A549 (cell line): Measurements from ENCODE around the gene TEF. TPM values are rescaled to one million over a fixed set of nuclear protein-coding genes. Genes with fewer than 3 reads are reported as not detected.

Source experiments
- ATAC-seq, 2 experiments: fragments of 200-7000 bp in 1 of 2; fragments of >200 bp in 1 of 2; cut with Nextera tagmentation in 1 of 2; cut with Tn5 transposase in 1 of 2; 3 replicates each; pipeline versions ENCODE4 v1.8.0 to v1.9.1; 2018 to 2020; ENCODE audit warnings: mild to moderate bottlenecking in 1 of 2, moderate library complexity in 1 of 2
- CTCF ChIA-PET: fragments of 300-600 bp; sonication (Branson Sonifier 250); formaldehyde crosslinking; extraction: SDS; loops from one replicate; lab custom pipeline; 2021; ENCODE audit warnings: antibody characterized with exemption, inconsistent platforms; lab: Yijun Ruan, JAX
- POLR2A ChIA-PET: fragments of 350-600 bp; formaldehyde crosslinking; extraction: SDS; loops from one replicate; lab custom pipeline; 2021; ENCODE audit warnings: antibody characterized with exemption, inconsistent platforms; lab: Yijun Ruan, JAX
- DNase-seq, 2 experiments: peaks; one replicate each; pipeline versions ENCODE4 v3.0.0 to v3.0.0-alpha.2; 2011 to 2016; ENCODE audit warnings: low read depth in 1 of 2, low spot score in 1 of 2
- FAIRE-seq: peaks from 2 replicates; lab custom pipeline; 2011; peaks lifted over from hg19 to GRCh38; lab: Jason Lieb, UNC
- H3K27ac ChIP-seq, 2 experiments: fragments of >200 bp; sonication (Bioruptor Twin); formaldehyde crosslinking; 3 replicates each; pipeline ENCODE4 v1.5.1; 2016 to 2017
- H3K4me1 ChIP-seq: fragments of >200 bp; sonication (Bioruptor Twin); formaldehyde crosslinking; 3 replicates; pipeline ENCODE4 v1.6.1; 2016
- H3K4me2 ChIP-seq: fragments of >200 bp; sonication (Bioruptor Twin); formaldehyde crosslinking; 3 replicates; pipeline ENCODE4 v1.6.1; 2016
- H3K4me3 ChIP-seq: fragments of >200 bp; sonication (Bioruptor Twin); formaldehyde crosslinking; 3 replicates; pipeline ENCODE4 v1.5.1; 2016
- H3K9me3 ChIP-seq: fragments of >200 bp; sonication (Bioruptor Twin); formaldehyde crosslinking; 3 replicates; pipeline ENCODE4 v1.6.1; 2016
- CBX8 ChIP-seq: fragments of 200-600 bp; sonication (generic); IDR thresholded peaks from 2 replicates; pipeline ENCODE4 v1.6.1; 2016
- CHD4 ChIP-seq: fragments of 200-600 bp; sonication (generic); IDR thresholded peaks from 2 replicates; pipeline ENCODE4 v1.6.1; 2016; ENCODE audit warnings: antibody characterized with exemption, mild to moderate bottlenecking, borderline replicate concordance
- CTCF ChIP-seq: fragments of >200 bp; sonication (Bioruptor Twin); formaldehyde crosslinking; IDR thresholded peaks from 3 replicates; pipeline ENCODE4 v1.5.1; 2016
- ESRRA ChIP-seq: fragments of 150-350 bp; IDR thresholded peaks from 2 replicates; pipeline ENCODE4 v1.6.1; 2014; ENCODE audit warnings: mild to moderate bottlenecking, low read length, borderline replicate concordance
- FOSB ChIP-seq: fragments of 250-450 bp; sonication (Bioruptor Pico); IDR thresholded peaks from 2 replicates; pipeline ENCODE4 v1.5.0; 2020; ENCODE audit warnings: mild to moderate bottlenecking, moderate library complexity
- HDAC2 ChIP-seq: fragments of 200-600 bp; sonication (generic); IDR thresholded peaks from 2 replicates; pipeline ENCODE4 v1.6.1; 2016
- HMGXB4 ChIP-seq: fragments of 250-450 bp; sonication (Bioruptor Pico); IDR thresholded peaks from 2 replicates; pipeline ENCODE4 v1.5.0; 2021; ENCODE audit warnings: mild to moderate bottlenecking, moderate library complexity, borderline replicate concordance
- HOXB5 ChIP-seq: fragments of 250-450 bp; sonication (Bioruptor Pico); IDR thresholded peaks from 2 replicates; pipeline ENCODE4 v1.5.0; 2020; ENCODE audit warnings: mild to moderate bottlenecking, moderate library complexity
- KDM1A ChIP-seq: fragments of 200-600 bp; sonication (generic); IDR thresholded peaks from 2 replicates; pipeline ENCODE4 v1.6.1; 2016; ENCODE audit warnings: low read depth, mild to moderate bottlenecking
- MAFK ChIP-seq: fragments of 450-650 bp; IDR thresholded peaks from 2 replicates; pipeline ENCODE4 v1.6.1; 2014; ENCODE audit not compliant: partially characterized antibody
- MAZ ChIP-seq: fragments of 150-350 bp; IDR thresholded peaks from 2 replicates; pipeline ENCODE4 v1.6.1; 2014; ENCODE audit warnings: antibody characterized with exemption, low read depth, low read length, borderline replicate concordance
- NFE2L2 ChIP-seq: fragments of 150-350 bp; conservative IDR thresholded peaks from 2 replicates; pipeline ENCODE4 v1.6.1; 2014; ENCODE audit warnings: low read length
- NR3C1 ChIP-seq: fragments of >200 bp; sonication (Bioruptor Twin); formaldehyde crosslinking; IDR thresholded peaks from 3 replicates; pipeline ENCODE4 v1.6.1; 2017
- PHF8 ChIP-seq: fragments of 200-600 bp; sonication (generic); IDR thresholded peaks from 2 replicates; pipeline ENCODE4 v1.6.1; 2016; ENCODE audit warnings: low read depth, mild to moderate bottlenecking, antibody characterized with exemption, moderate library complexity, borderline replicate concordance
- POLR2AphosphoS2 ChIP-seq: conservative IDR thresholded peaks from 2 replicates; pipeline ENCODE4 v1.6.1; 2012; ENCODE audit warnings: low read length, improper control_type of control experiment, inconsistent platforms
- RAD21 ChIP-seq, 2 experiments: fragments of >200 bp in 1 of 2; sonication (Bioruptor Twin) in 1 of 2; formaldehyde crosslinking in 1 of 2; IDR thresholded peaks in 1 of 2; conservative IDR thresholded peaks in 1 of 2; 2 replicates in 1 of 2; 3 replicates in 1 of 2; pipeline ENCODE4 v1.6.1; 2012 to 2018; ENCODE audit warnings: inconsistent platforms in 1 of 2
- REST ChIP-seq: fragments of 200-600 bp; sonication (generic); IDR thresholded peaks from 2 replicates; pipeline ENCODE4 v1.6.1; 2016; ENCODE audit warnings: antibody characterized with exemption, mild to moderate bottlenecking, moderate library complexity
- RNF2 ChIP-seq: fragments of 200-600 bp; sonication (generic); IDR thresholded peaks from 2 replicates; pipeline ENCODE4 v1.6.1; 2016; ENCODE audit warnings: low read depth, mild to moderate bottlenecking, antibody characterized with exemption, moderate library complexity, borderline replicate concordance
- SREBF2 ChIP-seq: fragments of 450-650 bp; IDR thresholded peaks from 2 replicates; pipeline ENCODE4 v1.6.1; 2014; ENCODE audit warnings: mild to moderate bottlenecking, moderate library complexity
- ZFP36 ChIP-seq: fragments of 450-650 bp; IDR thresholded peaks from 2 replicates; pipeline ENCODE4 v1.6.1; 2014; ENCODE audit warnings: borderline replicate concordance; ENCODE audit not compliant: partially characterized antibody
- ZNF302 ChIP-seq: fragments of 250-450 bp; sonication (Bioruptor Pico); IDR thresholded peaks from 2 replicates; pipeline ENCODE4 v1.9.0; 2021; ENCODE audit warnings: inconsistent platforms, mild to moderate bottlenecking, moderate library complexity
- WGBS: methylation state at CpG from one replicate; pipeline ENCODE4 v1.1.6; 2017; ENCODE audit errors: missing lambda C conversion rate; 5-methylcytosine and 5-hydroxymethylcytosine counted together
- polyA plus RNA-seq, 4 experiments: library from polyadenylated mRNA; depleted of rRNA in 3 of 4; stranded (reverse); fragments of >200 nt; fragmentation: RNase III in 1 of 4; extraction: RNeasy Plus Mini Kit Qiagen cat#74134 plus additional on column Dnase treatment in 1 of 4; gene quantifications; 2 replicates in 3 of 4; 3 replicates in 1 of 4; pipeline ENCODE4 v1.2.3, GENCODE V29; 2011 to 2017

Gene TEF
- polyA plus RNA-seq, 2 of the 4 experiments (the other 2 are of a cell fraction) = 1.4 to 2.8 TPM

- no peak for ATAC-seq
- no peak overlapping the region for H3K27ac ChIP-seq
- TF ChIP-seq RAD21 (conservative IDR thresholded peaks at IDR 0.05 in 1 of 2, IDR thresholded peaks at IDR 0.05 in 1 of 2) (no peak), HDAC2 (no peak), CHD4 (no peak), NFE2L2 (no peak)
- TF ChIP-seq, all 56 proteins: peak for 0
- CTCF ChIA-PET = no interaction called here
- no peak overlapping the region for H3K4me2 ChIP-seq
- POLR2A ChIA-PET = no interaction called here
- no peak overlapping the region for H3K4me3 ChIP-seq
- no peaks in the 10 kb centered on the region for H3K9me3 ChIP-seq
- 93% methylated on average over 3 of the region's 8 CpGs for whole genome bisulfite sequencing
- H3K4me1 ChIP-seq = no peaks in the 10 kb centered on the region
- DNase-seq (no peak), FAIRE-seq (no peak)
Measured at GRCh38 chr22:41341012-41341411, 40.7 kb upstream of the TEF start.

GRCh38 chr22:41341990-41342389 is 39.8 kb upstream of the TEF start:
- no peak overlapping the region for H3K4me2 ChIP-seq
- no peak overlapping the region for H3K4me3 ChIP-seq
- TF ChIP-seq ZNF302 (CRISPR knock-in tag) = no peak
- TF ChIP-seq CHD4 = no peak
- no peak for TF ChIP-seq MAZ
- TF ChIP-seq KDM1A = no peak
- TF ChIP-seq HDAC2 = no peak
- no peak for TF ChIP-seq HMGXB4
- TF ChIP-seq FOSB (CRISPR knock-in tag) = no peak
- TF ChIP-seq RNF2 = no peak
- no peak for TF ChIP-seq ESRRA
- TF ChIP-seq HOXB5 (CRISPR knock-in tag) = no peak
- no peak for TF ChIP-seq PHF8
- FAIRE-seq (no peak), ATAC-seq (no peak), DNase-seq (no peak)
- 95% methylated on average over 3 of the region's 3 CpGs for WGBS
- POLR2A ChIA-PET = interaction anchor here (0.7 kb wide), 1 partner anchor 56 kb away, joined by 8 read pairs; no protein-coding TSS in a partner anchor
- CTCF ChIA-PET = no interaction called here
- H3K27ac ChIP-seq = no peak overlapping the region
- no peaks in the 10 kb centered on the region for H3K9me3 ChIP-seq
- H3K4me1 ChIP-seq = no peaks in the 10 kb centered on the region

- ATAC-seq = no peak
- no peaks in the 10 kb centered on the region for H3K4me1 ChIP-seq
- no peak overlapping the region for H3K4me2 ChIP-seq
- 91% methylated on average over 6 of the region's 18 CpGs for WGBS
- no peak for FAIRE-seq
- TF ChIP-seq HDAC2 (no peak), MAFK (no peak), RNF2 (no peak), RAD21 (conservative IDR thresholded peaks at IDR 0.05 in 1 of 2, IDR thresholded peaks at IDR 0.05 in 1 of 2) (no peak), CBX8 (no peak), REST (no peak), POLR2AphosphoS2 (no peak), ZFP36 (no peak), FOSB (CRISPR knock-in tag) (no peak), CTCF (no peak), NR3C1 (no peak), SREBF2 (no peak)
- POLR2A ChIA-PET = no interaction called here
- no peak overlapping the region for H3K27ac ChIP-seq
- no peak for DNase-seq
- no peak overlapping the region for H3K4me3 ChIP-seq
- CTCF ChIA-PET = no interaction called here
- H3K9me3 ChIP-seq = no peaks in the 10 kb centered on the region
Measured at GRCh38 chr22:41343300-41343699, 38.4 kb upstream of the TEF start.
